H9 (cell line): Measurements from ENCODE around the gene NCOA5. TPM values are rescaled to one million over a fixed set of nuclear protein-coding genes. Genes with fewer than 3 reads are reported as not detected.
A peak's percentile ranks its signal among the peaks of the same experiment; 100 is the strongest.

Experiments
- DNase-seq: peaks from one replicate; pipeline ENCODE4 v3.0.0-alpha.2; 2017
- H2AFZ ChIP-seq: one replicate; pipeline ENCODE4 v1.6.1; 2013; ENCODE audit warnings: mild to moderate bottlenecking, low read length, control low read depth, moderate library complexity
- H2AK5ac ChIP-seq: 2 replicates; pipeline ENCODE4 v1.6.1; 2013; ENCODE audit warnings: low read length, control low read depth, mixed read lengths; ENCODE audit not compliant: insufficient read length
- H2BK120ac ChIP-seq: one replicate; pipeline ENCODE4 v1.6.1; 2013; ENCODE audit warnings: low read depth, mild to moderate bottlenecking, low read length, control low read depth, inconsistent platforms; ENCODE audit not compliant: poor library complexity, severe bottlenecking
- H2BK12ac ChIP-seq: 2 replicates; pipeline ENCODE4 v1.6.1; 2013; ENCODE audit warnings: low read length, control low read depth, mixed read lengths, low read depth; ENCODE audit not compliant: insufficient read length
- H2BK15ac ChIP-seq: 2 replicates; pipeline ENCODE4 v1.6.1; 2013; ENCODE audit warnings: low read depth, low read length, control low read depth
- H2BK20ac ChIP-seq: one replicate; pipeline ENCODE4 v1.6.1; 2013; ENCODE audit warnings: low read depth, mild to moderate bottlenecking, low read length, control low read depth, inconsistent platforms; ENCODE audit not compliant: poor library complexity, severe bottlenecking
- H2BK5ac ChIP-seq: 2 replicates; pipeline ENCODE4 v1.6.1; 2013; ENCODE audit warnings: low read length, control low read depth, mixed read lengths; ENCODE audit not compliant: insufficient read length
- H3K14ac ChIP-seq: 2 replicates; pipeline ENCODE4 v1.6.1; 2013; ENCODE audit warnings: low read length, control low read depth; ENCODE audit not compliant: insufficient read depth
- H3K18ac ChIP-seq: 2 replicates; pipeline ENCODE4 v1.6.1; 2013; ENCODE audit warnings: low read depth, mild to moderate bottlenecking, mixed read lengths, low read length, control low read depth; ENCODE audit not compliant: insufficient read length
- H3K23ac ChIP-seq: 2 replicates; pipeline ENCODE4 v1.6.1; 2013; ENCODE audit warnings: low read length, control low read depth, mixed read lengths, low read depth; ENCODE audit not compliant: insufficient read length
- H3K23me2 ChIP-seq: 2 replicates; pipeline ENCODE4 v1.6.1; 2013; ENCODE audit warnings: low read depth, mild to moderate bottlenecking, mixed read lengths, low read length, control low read depth; ENCODE audit not compliant: insufficient read length, poor library complexity, severe bottlenecking
- H3K27ac ChIP-seq: 2 replicates; pipeline ENCODE4 v1.5.1; 2013; ENCODE audit warnings: low read length, control low read depth, mixed read lengths, low read depth; ENCODE audit not compliant: insufficient read length
- H3K27me3 ChIP-seq: 2 replicates; pipeline ENCODE4 v1.6.1; 2013; ENCODE audit warnings: low read length, control low read depth, inconsistent platforms; ENCODE audit not compliant: insufficient read depth
- H3K4ac ChIP-seq: 2 replicates; pipeline ENCODE4 v1.6.1; 2013; ENCODE audit warnings: low read depth, mild to moderate bottlenecking, control low read depth, inconsistent platforms, low read length, moderate library complexity
- H3K4me1 ChIP-seq: 2 replicates; pipeline ENCODE4 v1.6.1; 2013; ENCODE audit warnings: low read length, control low read depth, inconsistent platforms; ENCODE audit not compliant: insufficient read depth
- H3K4me2 ChIP-seq: 2 replicates; pipeline ENCODE4 v1.6.1; 2013; ENCODE audit warnings: low read length, control low read depth, mixed read lengths; ENCODE audit not compliant: insufficient read length, insufficient read depth
- H3K56ac ChIP-seq: 2 replicates; pipeline ENCODE4 v1.6.1; 2013; ENCODE audit warnings: low read depth, mild to moderate bottlenecking, mixed read lengths, low read length, control low read depth; ENCODE audit not compliant: insufficient read length
- H3K79me1 ChIP-seq: 2 replicates; pipeline ENCODE4 v1.6.1; 2013; ENCODE audit warnings: low read depth, mild to moderate bottlenecking, moderate library complexity, low read length, control low read depth, inconsistent platforms; ENCODE audit not compliant: insufficient read depth, poor library complexity, severe bottlenecking
- H3K79me2 ChIP-seq: 2 replicates; pipeline ENCODE4 v1.6.1; 2013; ENCODE audit warnings: low read length, control low read depth, inconsistent platforms; ENCODE audit not compliant: insufficient read depth
- H3K9ac ChIP-seq: 2 replicates; pipeline ENCODE4 v1.6.1; 2013; ENCODE audit warnings: low read length, control low read depth, mixed read lengths; ENCODE audit not compliant: insufficient read length; ENCODE audit errors: extremely low read depth
- H3K9me3 ChIP-seq: one replicate; pipeline ENCODE4 v1.6.1; 2013; ENCODE audit warnings: low read depth, low read length, inconsistent platforms; ENCODE audit not compliant: control insufficient read depth
- H3T11ph ChIP-seq: one replicate; pipeline ENCODE4 v1.6.1; 2013; ENCODE audit warnings: mild to moderate bottlenecking, low read length, control low read depth, inconsistent platforms
- H4K20me1 ChIP-seq: one replicate; pipeline ENCODE4 v1.6.1; 2013; ENCODE audit not compliant: control insufficient read depth, insufficient read length, insufficient read depth
- H4K5ac ChIP-seq: 2 replicates; pipeline ENCODE4 v1.6.1; 2013; ENCODE audit warnings: low read depth, mild to moderate bottlenecking, mixed read lengths, low read length, control low read depth; ENCODE audit not compliant: insufficient read length
- H4K8ac ChIP-seq: replicated peaks from 2 replicates; pipeline ENCODE4 v1.6.1; 2013; ENCODE audit warnings: low read length, control low read depth, mixed read lengths, low read depth; ENCODE audit not compliant: insufficient read length
- H4K91ac ChIP-seq: 2 replicates; pipeline ENCODE4 v1.6.1; 2013; ENCODE audit warnings: low read depth, mild to moderate bottlenecking, moderate library complexity, mixed read lengths, low read length, control low read depth; ENCODE audit not compliant: insufficient read length
- H3K27ac Mint-ChIP-seq, 3 experiments: 2 replicates in 2 of 3; 3 replicates in 1 of 3; pipeline ENCODE4 v1.8.0; 2020 to 2021; ENCODE audit warnings: mixed read lengths in 3 of 3, mild to moderate bottlenecking in 1 of 3, moderate library complexity in 1 of 3
- H3K27me3 Mint-ChIP-seq: 2 replicates; pipeline ENCODE4 v1.8.0; 2021; ENCODE audit warnings: low read depth, mild to moderate bottlenecking, moderate library complexity, mixed read lengths
- H3K36me3 Mint-ChIP-seq, 3 experiments: 2 replicates in 2 of 3; 3 replicates in 1 of 3; pipeline ENCODE4 v1.8.0; 2020 to 2021; ENCODE audit warnings: low read depth in 3 of 3, mixed read lengths in 3 of 3; ENCODE audit not compliant: insufficient read depth in 1 of 3
- H3K4me1 Mint-ChIP-seq, 2 experiments: 2 replicates each; pipeline ENCODE4 v1.8.0; 2020; ENCODE audit warnings: mixed read lengths in 2 of 2
- H3K4me3 Mint-ChIP-seq, 2 experiments: 2 replicates in 1 of 2; 3 replicates in 1 of 2; pipeline ENCODE4 v1.8.0; 2020 to 2021; ENCODE audit warnings: mild to moderate bottlenecking in 2 of 2, mixed read lengths in 2 of 2, moderate library complexity in 1 of 2
- H3K9me3 Mint-ChIP-seq, 2 experiments: 2 replicates in 1 of 2; 3 replicates in 1 of 2; pipeline ENCODE4 v1.8.0; 2020; ENCODE audit warnings: mild to moderate bottlenecking in 2 of 2, mixed read lengths in 2 of 2, moderate library complexity in 1 of 2
- WGBS: extraction: QIAGEN DNeasy Blood & Tissue Kit; methylation state at CpG from one replicate; pipeline ENCODE4 v1.1.7; 2013; ENCODE audit warnings: missing lambda C conversion rate, low lambda C conversion rate, mixed read lengths; ENCODE audit not compliant: insufficient read length; ENCODE audit errors: extremely low coverage; 5-methylcytosine and 5-hydroxymethylcytosine counted together
- total RNA-seq: library from RNA; stranded (reverse); gene quantifications from 2 replicates; pipeline ENCODE4 v1.2.1, GENCODE V29; 2021
- TF ChIP-seq, protein P1 (sequence below): fragments of 200-600 bp; sonication (generic); conservative IDR thresholded peaks from 3 replicates; pipeline ENCODE4 v1.8.0; 2021; ENCODE audit warnings: antibody characterized with exemption, mild to moderate bottlenecking

Gene NCOA5
- total RNA-seq, 1 experiment from 2014 or later: 55.7 TPM

DNA sequence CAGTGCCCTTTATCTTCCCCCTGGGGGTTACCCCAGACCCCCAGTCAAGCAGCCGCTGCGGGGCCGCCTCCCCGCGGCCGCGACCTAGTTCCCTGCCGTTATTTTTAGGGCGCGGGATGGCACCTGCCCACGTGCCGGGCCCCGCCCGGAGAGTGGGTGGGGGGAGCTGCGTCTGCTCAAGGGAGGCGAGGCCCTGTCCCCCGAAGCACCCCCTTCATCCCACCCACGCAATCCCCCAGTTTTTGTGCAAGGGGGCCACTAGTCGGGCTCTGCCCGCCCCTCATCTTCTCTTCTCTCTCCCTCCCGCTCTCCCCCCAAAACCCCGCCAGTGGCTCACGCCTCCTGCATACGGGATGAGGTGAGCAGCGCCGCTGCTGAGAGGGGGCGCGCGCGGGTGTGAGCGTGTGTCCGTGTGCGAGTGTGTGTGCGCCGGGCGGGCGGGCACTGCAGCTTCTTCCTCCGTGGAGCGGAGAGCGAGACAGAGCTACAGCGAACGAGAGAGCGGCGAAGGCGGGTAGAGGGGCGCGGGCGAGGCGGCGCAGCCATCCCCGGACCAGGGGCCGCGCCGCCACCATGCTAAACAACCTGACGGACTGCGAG, 60.9 kb downstream of the NCOA5 start, which contains the start of gene SLC12A5:
Gene SLC12A5 (plus strand): TSS at position 444 of the 600 bp plus-strand sequence. CDS start 130 bp downstream, at position 574.
- Histone ChIP-seq H2BK120ac (no peak within 1 kb of the TSS), H2BK20ac (no peak within 1 kb of the TSS), H3K18ac (no peak within 1 kb of the TSS), H3K79me1 (no peaks in the 10 kb centered on the region), H3K9me3 (no peaks in the 10 kb centered on the region), H4K8ac (no peak within 1 kb of the TSS), H3K27me3 (peaks cover 61% of the 10 kb centered on the region), H4K91ac (no peak within 1 kb of the TSS), H2AK5ac (no peak within 1 kb of the TSS), H3K14ac (no peak within 1 kb of the TSS), H3K4me2 (no peak within 1 kb of the TSS), H3K56ac (no peak within 1 kb of the TSS), H3K27ac (no peak within 1 kb of the TSS), H3K4me1 (no peaks in the 10 kb centered on the region), H3T11ph (no peak within 1 kb of the TSS), H3K23ac (no peak within 1 kb of the TSS), H4K5ac (no peak within 1 kb of the TSS), H3K23me2 (peaks cover 4% of the 10 kb centered on the region), H3K9ac (no peak within 1 kb of the TSS), H2BK5ac (no peak within 1 kb of the TSS), H4K20me1 (no peaks in the 10 kb centered on the region), H3K79me2 (no peaks in the 10 kb centered on the region), H2BK15ac (no peak within 1 kb of the TSS), H3K4ac (no peak within 1 kb of the TSS), H2BK12ac (no peak within 1 kb of the TSS), H2AFZ (no peak within 1 kb of the TSS)
- Mint-ChIP-seq H3K4me3 (peak within 1 kb of the TSS; percentile 36 to 69; a peak in 3 of 5 replicates), H3K27me3 (peaks cover 99% of the 10 kb centered on the region), H3K4me1 (peaks cover 0 to 24% of the 10 kb centered on the region in 2 experiments; a peak in 3 of 4 replicates), H3K36me3 (no peaks in the 10 kb centered on the region), H3K9me3 (peaks cover 0 to 3% of the 10 kb centered on the region in 2 experiments; a peak in 2 of 5 replicates), H3K27ac (no peak within 1 kb of the TSS)
- DNase-seq: no peak
- no CpG with 5 or more reads among the region's 56 CpGs for WGBS
- TF ChIP-seq, protein P1, sequence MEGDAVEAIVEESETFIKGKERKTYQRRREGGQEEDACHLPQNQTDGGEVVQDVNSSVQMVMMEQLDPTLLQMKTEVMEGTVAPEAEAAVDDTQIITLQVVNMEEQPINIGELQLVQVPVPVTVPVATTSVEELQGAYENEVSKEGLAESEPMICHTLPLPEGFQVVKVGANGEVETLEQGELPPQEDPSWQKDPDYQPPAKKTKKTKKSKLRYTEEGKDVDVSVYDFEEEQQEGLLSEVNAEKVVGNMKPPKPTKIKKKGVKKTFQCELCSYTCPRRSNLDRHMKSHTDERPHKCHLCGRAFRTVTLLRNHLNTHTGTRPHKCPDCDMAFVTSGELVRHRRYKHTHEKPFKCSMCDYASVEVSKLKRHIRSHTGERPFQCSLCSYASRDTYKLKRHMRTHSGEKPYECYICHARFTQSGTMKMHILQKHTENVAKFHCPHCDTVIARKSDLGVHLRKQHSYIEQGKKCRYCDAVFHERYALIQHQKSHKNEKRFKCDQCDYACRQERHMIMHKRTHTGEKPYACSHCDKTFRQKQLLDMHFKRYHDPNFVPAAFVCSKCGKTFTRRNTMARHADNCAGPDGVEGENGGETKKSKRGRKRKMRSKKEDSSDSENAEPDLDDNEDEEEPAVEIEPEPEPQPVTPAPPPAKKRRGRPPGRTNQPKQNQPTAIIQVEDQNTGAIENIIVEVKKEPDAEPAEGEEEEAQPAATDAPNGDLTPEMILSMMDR: no peak
